Upper lobe of left lung (tissue), 6 donors: ENCODE data around the gene CEP192. TPM values are rescaled to one million over a fixed set of nuclear protein-coding genes. Genes with fewer than 3 reads are reported as not detected.
"Not testable (repeated sequence)": the region's sequence is repeated elsewhere in the genome, so short reads cannot be mapped to it uniquely, and the experiment has no call there.

Experiments used
- ATAC-seq, 2 donors: fragments of 200-7000 bp; cut with Tn5 transposase; one replicate each; pipeline ENCODE4 v1.9.1; 2022; ENCODE audit warnings: mild to moderate bottlenecking in 2 of 2, moderate library complexity in 2 of 2; ENCODE audit not compliant: low FRiP score in 2 of 2
- DNase-seq, 2 donors: peaks; one replicate each; pipeline ENCODE4 v3.0.0-alpha.2; 2019 to 2020
- H3K27ac ChIP-seq, 4 donors: fragments of 200-600 bp; sonication (generic); one replicate each; pipeline ENCODE4 v1.5.1; 2016 to 2019
- H3K27me3 ChIP-seq, 4 donors: fragments of 200-600 bp; sonication (generic); one replicate each; pipeline ENCODE4 v1.5.1; 2017 to 2019
- H3K36me3 ChIP-seq, 4 donors: fragments of 200-600 bp; sonication (generic); one replicate each; pipeline ENCODE4 v1.5.1; 2016 to 2019
- H3K4me1 ChIP-seq, 4 donors: fragments of 200-600 bp; sonication (generic); one replicate each; pipeline ENCODE4 v1.5.1; 2018 to 2019
- H3K4me3 ChIP-seq, 4 donors: fragments of 200-600 bp; sonication (generic); one replicate each; pipeline ENCODE4 v1.5.1; 2017 to 2019; ENCODE audit warnings: mild to moderate bottlenecking in 2 of 4, moderate library complexity in 1 of 4
- H3K9me3 ChIP-seq, 4 donors: fragments of 200-600 bp; sonication (generic); one replicate each; pipeline ENCODE4 v1.5.1; 2018 to 2019
- EP300 ChIP-seq, 4 donors: sonication (generic); formaldehyde crosslinking; IDR thresholded peaks; one replicate each; pipeline ENCODE4 v1.5.1; 2017; ENCODE audit warnings: antibody characterized with exemption in 4 of 4, control low read depth in 2 of 4
- POLR2A ChIP-seq, 4 donors: fragments of 450-650 bp; IDR thresholded peaks; one replicate each; pipeline ENCODE4 v1.5.1; 2016 to 2017; ENCODE audit warnings: antibody characterized with exemption in 4 of 4, mild to moderate bottlenecking in 2 of 4
- POLR2AphosphoS5 ChIP-seq, 2 donors: sonication (generic); formaldehyde crosslinking; IDR thresholded peaks; one replicate each; pipeline ENCODE4 v1.5.1; 2017; ENCODE audit warnings: antibody characterized with exemption in 2 of 2
- WGBS, 2 donors: methylation state at CpG; one replicate each; pipeline ENCODE4 v1.1.5; 2017 to 2018; 5-methylcytosine and 5-hydroxymethylcytosine counted together
- total RNA-seq, 6 donors: library from RNA; depleted of rRNA in 4 of 6; stranded (reverse); fragments of >200 nt in 4 of 6; gene quantifications; one replicate each; pipeline versions ENCODE4 v1.1.0 to v1.2.1, GENCODE V29; 2016 to 2021
- TF ChIP-seq, protein P1 (sequence below), 6 experiments: fragments of 450-650 bp in 4 of 6; fragments of 200-600 bp in 2 of 6; sonication (generic) in 2 of 6; IDR thresholded peaks; one replicate each; pipeline ENCODE4 v1.5.1; 2016 to 2019; ENCODE audit warnings: antibody characterized with exemption in 6 of 6
- donor health status: DM: no; HTN: no; CAD: no; lungs with moderate emphysema.
- donor health status: DM: no; HTN: yes; CAD: no; lungs with severe emphysema.

The CEP192 gene
- total RNA-seq, 6 donors from 2014 or later, result 14.3 to 41.3 (median 22.5) TPM

DNA sequence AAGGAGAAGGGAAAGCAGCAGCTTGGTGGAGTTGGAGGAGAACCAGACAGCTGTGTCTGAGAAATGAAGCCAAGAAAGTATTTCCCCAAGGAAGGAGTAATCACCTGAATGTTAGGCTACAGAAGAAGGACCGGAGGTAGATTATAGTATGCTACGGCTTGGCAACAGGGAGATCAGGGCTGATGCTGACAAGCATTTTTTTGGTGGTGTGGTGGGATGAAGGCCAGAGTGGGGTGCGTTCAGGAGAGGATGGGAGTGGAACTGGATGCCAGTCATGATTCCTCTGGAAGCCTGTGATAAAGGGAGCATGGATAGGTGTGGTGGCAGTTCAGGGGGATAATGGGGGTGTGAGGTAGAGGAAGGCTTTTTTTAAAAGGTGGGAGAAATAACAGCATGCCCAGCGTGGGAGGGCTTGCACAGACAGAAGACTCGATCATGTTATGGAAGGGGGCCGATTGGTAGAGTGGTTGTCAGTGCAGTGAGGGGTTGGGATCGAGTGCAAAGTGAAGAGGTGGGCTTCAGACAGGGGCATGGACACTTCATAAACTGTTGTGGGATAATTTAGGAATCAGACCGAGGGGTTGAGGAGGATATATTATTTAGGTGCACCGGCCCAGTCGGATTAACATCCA is 5.6 kb downstream of the CEP192 start:
- TF ChIP-seq EP300 (IDR thresholded peaks at IDR 0.05) (no peak), POLR2AphosphoS5 (IDR thresholded peaks at IDR 0.05) (no peak), POLR2A (IDR thresholded peaks at IDR 0.05) (no peak)
- TF ChIP-seq, protein P1, sequence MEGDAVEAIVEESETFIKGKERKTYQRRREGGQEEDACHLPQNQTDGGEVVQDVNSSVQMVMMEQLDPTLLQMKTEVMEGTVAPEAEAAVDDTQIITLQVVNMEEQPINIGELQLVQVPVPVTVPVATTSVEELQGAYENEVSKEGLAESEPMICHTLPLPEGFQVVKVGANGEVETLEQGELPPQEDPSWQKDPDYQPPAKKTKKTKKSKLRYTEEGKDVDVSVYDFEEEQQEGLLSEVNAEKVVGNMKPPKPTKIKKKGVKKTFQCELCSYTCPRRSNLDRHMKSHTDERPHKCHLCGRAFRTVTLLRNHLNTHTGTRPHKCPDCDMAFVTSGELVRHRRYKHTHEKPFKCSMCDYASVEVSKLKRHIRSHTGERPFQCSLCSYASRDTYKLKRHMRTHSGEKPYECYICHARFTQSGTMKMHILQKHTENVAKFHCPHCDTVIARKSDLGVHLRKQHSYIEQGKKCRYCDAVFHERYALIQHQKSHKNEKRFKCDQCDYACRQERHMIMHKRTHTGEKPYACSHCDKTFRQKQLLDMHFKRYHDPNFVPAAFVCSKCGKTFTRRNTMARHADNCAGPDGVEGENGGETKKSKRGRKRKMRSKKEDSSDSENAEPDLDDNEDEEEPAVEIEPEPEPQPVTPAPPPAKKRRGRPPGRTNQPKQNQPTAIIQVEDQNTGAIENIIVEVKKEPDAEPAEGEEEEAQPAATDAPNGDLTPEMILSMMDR (IDR thresholded peaks at IDR 0.05), result no peak
- H3K4me1 ChIP-seq, result peaks cover 9 to 14% (median 13%) of the 10 kb centered on the region in 4 donors
- H3K36me3 ChIP-seq, result peaks cover 0 to 13% (median 3%) of the 10 kb centered on the region in 4 donors
- DNase-seq, result no peak
- no peak overlapping the region for H3K27ac ChIP-seq
- H3K27me3 ChIP-seq, result no peaks in the 10 kb centered on the region
- H3K9me3 ChIP-seq, result no peaks in the 10 kb centered on the region
- H3K4me3 ChIP-seq, result no peak overlapping the region
- ATAC-seq, result no peak
- 89 to 91% methylated on average over 10 of the region's 10 CpGs for WGBS, 2 donors

DNA sequence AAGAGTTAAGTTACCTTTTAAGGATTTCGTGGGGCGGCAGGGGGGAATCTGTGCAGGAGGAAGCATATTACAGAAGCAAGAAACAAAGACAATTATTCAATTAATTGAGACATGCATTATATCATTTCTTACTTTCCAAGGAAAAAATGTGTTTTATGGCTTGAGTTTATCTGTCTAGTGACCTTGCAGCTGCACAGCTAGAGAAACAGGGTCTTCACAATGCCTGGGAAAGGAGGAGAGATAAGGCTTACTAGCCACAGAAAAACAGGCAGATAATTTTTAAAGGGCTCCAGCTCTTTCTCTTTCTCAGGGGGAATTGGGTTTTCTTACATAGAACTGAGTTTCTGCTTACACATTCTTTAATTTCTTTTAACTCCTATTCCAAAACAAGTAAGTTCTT is 6.2 kb downstream of the CEP192 start:
- not testable (repeated sequence) for H3K9me3 ChIP-seq, H3K4me1 ChIP-seq, ATAC-seq, DNase-seq, H3K4me3 ChIP-seq, H3K27ac ChIP-seq, H3K27me3 ChIP-seq
- 80 to 81% methylated on average over 2 of the region's 2 CpGs for WGBS, 2 donors
- H3K36me3 ChIP-seq, result peaks cover 0 to 17% (median 5%) of the 10 kb centered on the region in 4 donors

DNA sequence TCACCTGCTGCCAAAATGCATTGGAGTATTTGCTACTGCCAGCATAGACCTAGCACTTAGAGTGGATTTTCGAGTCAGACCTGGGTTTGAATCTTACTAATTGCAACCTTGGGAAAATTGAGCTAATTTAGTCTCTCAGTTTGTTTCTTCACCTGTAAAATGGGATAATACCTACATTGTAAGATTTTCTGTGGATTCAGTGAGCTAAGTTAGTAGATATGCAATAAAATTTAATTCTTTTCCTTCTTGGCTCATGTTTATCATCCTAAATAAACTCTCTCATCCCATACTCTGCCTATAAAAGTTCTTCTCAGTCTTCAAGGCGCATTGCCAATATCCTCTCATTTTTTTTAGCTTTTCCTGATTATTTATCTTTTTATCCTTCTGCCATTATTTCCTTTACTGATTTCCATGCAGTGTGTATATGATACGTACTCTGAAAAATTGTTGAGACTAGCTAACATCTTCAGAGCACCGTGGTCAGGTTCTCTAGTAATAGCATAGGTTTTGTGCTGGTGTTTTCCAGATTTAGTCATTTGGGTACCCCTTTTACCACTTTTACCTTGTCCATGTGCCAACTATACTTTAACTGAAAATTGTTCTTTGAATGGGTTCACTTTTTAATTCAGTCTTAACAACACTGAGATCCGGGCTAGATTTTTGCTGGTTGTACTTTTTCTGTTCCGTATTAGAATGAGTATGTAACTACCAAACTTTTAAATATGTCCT is 7.3 kb downstream of the CEP192 start:
- no peaks in the 10 kb centered on the region for H3K27me3 ChIP-seq
- 76 to 85% methylated on average over 6 of the region's 6 CpGs for WGBS, 2 donors
- H3K36me3 ChIP-seq, result peaks cover 0 to 23% (median 6%) of the 10 kb centered on the region in 4 donors
- no peak for ATAC-seq
- no peaks in the 10 kb centered on the region for H3K4me1 ChIP-seq
- TF ChIP-seq EP300 (IDR thresholded peaks at IDR 0.05) (no peak), POLR2AphosphoS5 (IDR thresholded peaks at IDR 0.05) (no peak), POLR2A (IDR thresholded peaks at IDR 0.05) (no peak)
- no peak overlapping the region for H3K4me3 ChIP-seq
- DNase-seq, result no peak
- H3K9me3 ChIP-seq, result no peaks in the 10 kb centered on the region
- no peak overlapping the region for H3K27ac ChIP-seq

DNA sequence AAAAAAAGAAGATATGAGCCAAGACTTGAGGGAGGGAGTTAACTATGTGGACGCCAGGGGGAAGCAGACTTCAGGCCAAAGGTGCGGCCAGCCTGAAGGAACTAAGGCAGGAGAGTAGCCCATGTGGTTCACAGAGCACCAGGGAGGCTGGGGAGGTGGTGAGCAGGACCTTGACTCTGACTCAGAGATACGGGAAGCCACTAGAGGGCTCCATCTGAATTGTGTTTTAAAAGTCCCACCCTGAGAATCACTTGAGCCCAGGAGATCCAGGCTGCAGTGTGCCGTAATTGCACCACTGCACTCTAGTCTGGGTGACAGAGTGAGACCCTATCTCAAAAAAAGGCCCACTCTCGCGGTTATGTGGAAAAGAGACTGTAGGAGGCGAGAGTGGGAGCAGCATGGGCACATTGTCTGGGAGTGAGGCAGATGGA is 12.3 kb downstream of the CEP192 start:
- Histone ChIP-seq H3K9me3 (no peaks in the 10 kb centered on the region), H3K4me1 (peaks cover 0 to 4% (median 0%) of the 10 kb centered on the region in 4 donors), H3K27me3 (no peaks in the 10 kb centered on the region), H3K36me3 (peaks cover 0 to 25% (median 9%) of the 10 kb centered on the region in 4 donors), H3K4me3 (no peak overlapping the region), H3K27ac (no peak overlapping the region)
- TF ChIP-seq EP300 (IDR thresholded peaks at IDR 0.05), result no peak
- TF ChIP-seq, protein P1 (IDR thresholded peaks at IDR 0.05), result peak in 1 of 6 experiments; percentile 5
- WGBS, 2 donors, result 77 to 78% methylated on average over 7 of the region's 7 CpGs
- DNase-seq (no peak), ATAC-seq (peak; percentile 57 to 68)

DNA sequence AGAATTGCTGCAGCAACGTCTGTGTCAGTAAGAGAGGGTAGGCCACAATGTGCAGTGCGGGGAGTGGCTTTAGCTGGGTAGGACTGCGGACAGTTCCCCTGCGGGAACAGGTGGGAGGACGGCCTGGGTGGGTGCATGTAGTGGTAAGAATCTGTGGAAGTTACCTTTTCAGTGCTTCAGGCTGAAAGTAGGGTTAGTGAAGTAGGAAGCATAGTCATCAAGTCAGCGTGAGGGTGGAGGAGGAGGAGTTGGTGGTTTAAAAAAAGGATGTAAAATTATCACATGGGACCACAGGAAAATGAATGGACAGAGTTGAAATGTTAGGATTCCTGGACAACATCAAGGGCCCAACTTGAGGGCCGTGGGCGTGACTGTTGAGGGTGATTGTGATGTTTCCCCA is 13.2 kb downstream of the CEP192 start:
- DNase-seq (no peak), ATAC-seq (no peak)
- Histone ChIP-seq H3K36me3 (peaks cover 0 to 34% (median 18%) of the 10 kb centered on the region in 4 donors), H3K27me3 (no peaks in the 10 kb centered on the region), H3K9me3 (no peaks in the 10 kb centered on the region), H3K4me3 (no peak overlapping the region), H3K4me1 (peaks cover 0 to 4% (median 0%) of the 10 kb centered on the region in 4 donors), H3K27ac (no peak overlapping the region)
- WGBS, 2 donors, result 86 to 89% methylated on average over 8 of the region's 8 CpGs
- TF ChIP-seq POLR2A (IDR thresholded peaks at IDR 0.05), result no peak

DNA sequence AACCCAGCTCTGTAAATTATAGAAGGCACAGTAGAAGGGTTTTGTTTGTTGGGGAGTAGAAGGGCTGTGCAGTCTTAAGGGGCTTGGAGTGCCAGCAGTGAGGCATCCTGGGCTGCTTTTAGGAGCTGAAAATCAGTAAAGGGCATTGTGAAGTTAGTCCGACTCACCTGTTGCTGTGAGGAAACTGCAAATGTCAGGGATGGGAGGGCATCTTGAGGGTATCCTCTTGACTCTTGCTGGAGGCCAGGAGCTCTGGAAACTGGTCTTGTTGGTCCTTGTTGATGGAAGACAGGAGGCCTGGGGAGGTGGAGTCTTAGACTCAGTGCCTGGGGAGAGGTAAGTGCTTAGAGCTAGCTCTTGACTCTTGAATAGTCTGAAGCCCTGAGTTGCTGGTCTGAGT is 14.1 kb downstream of the CEP192 start:
- WGBS, 2 donors, result 69 to 86% methylated on average over 1 of the region's 1 CpG
- no peak for DNase-seq
- Histone ChIP-seq H3K4me3 (no peak overlapping the region), H3K9me3 (no peaks in the 10 kb centered on the region), H3K27me3 (no peaks in the 10 kb centered on the region), H3K27ac (no peak overlapping the region), H3K36me3 (peaks cover 0 to 43% (median 25%) of the 10 kb centered on the region in 4 donors), H3K4me1 (peaks cover 0 to 4% (median 0%) of the 10 kb centered on the region in 4 donors)
- TF ChIP-seq, protein P1 (IDR thresholded peaks at IDR 0.05), result no peak
- TF ChIP-seq POLR2AphosphoS5 (IDR thresholded peaks at IDR 0.05) (no peak), POLR2A (IDR thresholded peaks at IDR 0.05) (no peak), EP300 (IDR thresholded peaks at IDR 0.05) (no peak)
- no peak for ATAC-seq
